Measurements from ENCODE around the gene BORCS6.

Gene BORCS6

DNA sequence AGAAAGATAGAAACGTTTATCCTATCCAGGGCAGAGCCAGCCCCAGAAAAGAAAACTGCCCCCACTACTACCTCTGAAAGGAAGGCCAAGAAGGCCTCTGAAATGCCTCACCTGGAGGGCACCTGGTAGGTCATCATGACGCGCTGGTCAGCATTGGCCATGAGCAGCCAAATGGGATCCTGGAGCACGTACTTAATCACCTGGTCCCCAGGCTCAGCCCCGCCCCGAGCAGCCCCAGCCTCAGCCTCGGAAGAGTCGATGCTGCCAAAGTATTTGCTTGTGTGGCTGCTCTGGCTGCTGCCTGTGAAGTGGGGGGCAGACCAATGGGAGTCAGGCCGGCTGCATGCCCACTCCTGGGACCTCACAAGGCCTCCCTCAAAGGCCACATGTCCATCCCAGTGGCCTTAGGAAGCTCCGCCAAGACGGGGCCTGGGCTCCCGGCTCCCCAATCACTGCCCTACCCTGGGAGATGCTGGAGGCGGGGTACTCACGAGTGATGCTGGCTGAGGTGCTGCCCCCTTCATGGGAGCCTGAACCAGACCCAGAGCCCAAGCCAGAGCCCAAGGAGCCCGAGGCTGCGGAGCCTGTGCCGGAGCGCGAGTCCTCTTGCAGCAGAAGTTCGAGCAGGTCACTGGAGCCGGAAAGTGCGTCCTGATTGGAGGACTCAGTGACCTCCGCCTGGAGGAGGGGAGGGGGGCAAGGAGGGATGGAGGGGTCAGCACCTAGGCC, 47.7 kb downstream of the BORCS6 start:
- DNase-seq (ENCODE audit: low read depth, low spot score): no peak

DNA sequence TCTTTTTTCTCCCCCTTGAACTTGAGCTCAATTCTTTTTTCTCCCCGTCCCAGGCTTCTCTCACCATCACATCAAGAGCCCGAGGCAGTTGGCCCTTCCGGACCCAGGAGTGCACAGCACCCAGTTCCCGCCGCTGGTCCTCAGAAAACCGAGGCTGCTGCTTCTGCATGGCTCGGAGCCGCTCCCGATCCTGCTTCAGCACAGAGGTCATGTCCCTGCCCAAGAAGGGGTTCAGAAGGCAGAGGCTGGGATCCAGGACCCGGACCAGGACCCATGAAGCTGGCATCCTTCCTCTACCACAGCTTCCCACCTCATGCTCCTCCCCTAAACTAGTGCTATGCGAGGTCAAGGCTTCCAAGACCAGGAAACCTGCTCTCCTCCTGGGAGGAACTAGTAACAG, 48.2 kb downstream of the BORCS6 start:
- no peak for DNase-seq (ENCODE audit: low read depth, low spot score)

DNA sequence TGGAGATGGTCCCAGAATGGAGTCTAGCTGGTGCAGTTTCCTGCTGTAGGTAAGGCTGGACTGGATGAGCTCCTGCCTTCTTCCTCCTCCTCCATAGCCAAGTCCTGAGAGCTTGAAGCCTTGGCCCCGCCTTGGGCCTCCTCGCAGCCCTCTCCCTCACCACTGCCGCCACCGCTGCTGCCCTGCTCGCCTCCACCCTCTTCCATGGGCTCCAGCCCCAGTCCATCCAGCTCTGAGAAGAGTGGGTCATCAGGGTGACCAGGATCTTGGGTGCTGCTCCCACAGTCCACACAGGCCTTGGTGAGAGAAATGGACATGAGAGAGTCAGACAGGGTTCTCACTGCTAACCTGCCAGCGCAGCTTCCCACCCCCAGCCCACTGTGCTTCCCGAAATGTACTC, 48.9 kb downstream of the BORCS6 start:
- DNase-seq (ENCODE audit: low read depth, low spot score): no peak

DNA sequence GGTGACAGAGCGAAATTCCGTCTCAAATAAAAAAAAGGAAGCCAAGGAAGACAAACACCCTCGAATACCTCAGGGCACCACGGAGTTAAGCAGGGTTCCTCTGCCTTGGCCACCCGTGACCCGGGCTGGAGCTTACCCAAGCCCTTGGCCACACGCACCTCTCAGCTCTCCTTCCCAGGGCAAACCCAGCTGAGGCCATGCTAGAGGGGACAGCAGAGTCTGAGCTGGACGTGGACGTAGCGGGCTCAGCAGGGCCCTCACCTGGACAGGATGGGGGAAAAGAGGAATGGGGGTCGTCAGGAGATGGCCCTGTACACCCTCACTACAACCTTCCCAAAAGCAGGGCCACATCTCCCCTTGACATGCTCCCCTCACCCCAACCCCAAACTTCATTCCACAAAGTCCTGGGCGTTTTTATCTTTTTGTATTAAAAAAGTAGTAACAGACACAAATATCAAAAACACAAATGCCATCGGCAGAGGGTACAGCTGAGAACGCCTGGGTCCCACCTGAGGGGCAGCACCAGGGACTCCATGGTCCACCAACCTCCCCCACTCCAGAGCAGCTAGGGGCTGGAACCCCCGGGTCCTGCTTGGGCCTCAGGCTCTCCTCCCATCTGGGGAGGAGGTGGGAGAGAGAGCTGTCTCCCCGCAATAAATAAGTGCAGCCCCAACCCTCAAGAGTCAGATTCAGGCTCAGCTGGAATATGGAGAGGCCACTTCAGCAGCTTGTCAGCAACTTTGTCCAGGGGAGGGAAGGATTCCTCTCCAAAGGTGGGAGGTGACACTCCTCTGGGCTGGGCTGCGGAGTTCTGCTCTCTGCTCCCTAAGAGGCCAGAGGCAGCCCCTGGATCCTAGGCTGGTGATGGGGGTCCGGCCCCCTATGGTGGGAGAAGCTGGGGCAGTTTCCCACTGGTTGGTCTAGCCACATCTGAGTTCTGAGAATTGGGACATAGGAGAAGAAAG, 49.6 kb downstream of the BORCS6 start:
- no peak for DNase-seq (ENCODE audit: low read depth, low spot score)

DNA sequence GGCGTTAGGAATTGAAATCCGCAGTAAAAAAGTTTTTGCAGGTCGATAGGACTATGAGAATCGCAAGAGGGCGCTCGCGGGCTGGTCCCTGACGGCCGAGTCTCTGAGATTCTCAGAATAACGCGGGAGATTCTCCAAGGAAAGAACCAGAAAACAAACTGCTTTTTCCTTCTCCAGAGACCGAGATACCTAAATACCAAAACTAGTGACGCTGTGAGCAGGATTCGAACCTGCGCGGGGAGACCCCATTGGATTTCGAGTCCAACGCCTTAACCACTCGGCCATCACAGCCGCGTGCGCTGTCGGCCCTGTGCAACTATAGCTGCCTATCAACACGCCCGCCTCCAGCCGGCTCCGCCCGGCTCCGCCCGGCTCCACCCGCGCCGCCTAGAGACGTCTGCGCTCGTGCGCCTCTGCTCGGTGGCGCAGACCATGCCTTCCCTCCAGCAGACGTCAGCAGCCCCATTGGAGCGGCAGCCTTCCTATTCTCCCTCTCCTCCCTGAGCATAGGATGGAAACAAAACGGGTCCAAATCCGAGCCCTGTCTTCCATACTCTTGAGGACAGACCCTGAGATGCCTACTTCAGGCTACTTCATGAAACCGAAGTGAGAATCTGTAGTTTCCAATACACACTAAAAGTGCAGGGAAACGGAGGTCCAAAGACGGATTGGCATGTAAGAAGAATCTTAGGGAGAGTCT, 51.2 kb downstream of the BORCS6 start:
- peak; percentile 98 for DNase-seq (ENCODE audit: low read depth, low spot score)

DNA sequence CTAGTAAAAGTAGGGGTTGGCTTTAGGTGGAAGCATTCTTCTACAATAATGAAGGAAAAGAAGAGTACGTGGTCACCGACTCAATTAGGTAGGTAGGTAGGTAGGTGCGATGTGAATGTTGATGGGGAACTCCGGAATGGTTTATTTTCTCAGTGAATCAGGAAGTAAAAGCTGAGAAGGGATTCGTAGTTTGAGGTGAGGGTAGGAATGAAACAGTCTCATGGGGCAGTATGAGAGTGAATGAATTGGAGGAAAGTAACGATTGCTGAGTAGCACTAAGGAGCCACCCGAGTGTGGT, 51.7 kb downstream of the BORCS6 start:
- no peak for DNase-seq (ENCODE audit: low read depth, low spot score)

Data from astrocyte of the hippocampus (primary cell).